A549 (cell line): Measurements from ENCODE around the gene TBC1D22A. TPM values are rescaled to one million over a fixed set of nuclear protein-coding genes. Genes with fewer than 3 reads are reported as not detected.

Experiments used
- ATAC-seq, 2 experiments: fragments of 200-7000 bp in 1 of 2; fragments of >200 bp in 1 of 2; cut with Nextera tagmentation in 1 of 2; cut with Tn5 transposase in 1 of 2; 3 replicates each; pipeline versions ENCODE4 v1.8.0 to v1.9.1; 2018 to 2020; ENCODE audit warnings: mild to moderate bottlenecking in 1 of 2, moderate library complexity in 1 of 2
- CTCF ChIA-PET: fragments of 300-600 bp; sonication (Branson Sonifier 250); formaldehyde crosslinking; extraction: SDS; loops from one replicate; lab custom pipeline; 2021; ENCODE audit warnings: antibody characterized with exemption, inconsistent platforms; lab: Yijun Ruan, JAX
- POLR2A ChIA-PET: fragments of 350-600 bp; formaldehyde crosslinking; extraction: SDS; loops from one replicate; lab custom pipeline; 2021; ENCODE audit warnings: antibody characterized with exemption, inconsistent platforms; lab: Yijun Ruan, JAX
- DNase-seq, 2 experiments: peaks; one replicate each; pipeline versions ENCODE4 v3.0.0 to v3.0.0-alpha.2; 2011 to 2016; ENCODE audit warnings: low read depth in 1 of 2, low spot score in 1 of 2
- FAIRE-seq: peaks from 2 replicates; lab custom pipeline; 2011; peaks lifted over from hg19 to GRCh38; lab: Jason Lieb, UNC
- H3K27ac ChIP-seq, 2 experiments: fragments of >200 bp; sonication (Bioruptor Twin); formaldehyde crosslinking; 3 replicates each; pipeline ENCODE4 v1.5.1; 2016 to 2017
- H3K4me1 ChIP-seq: fragments of >200 bp; sonication (Bioruptor Twin); formaldehyde crosslinking; 3 replicates; pipeline ENCODE4 v1.6.1; 2016
- H3K4me2 ChIP-seq: fragments of >200 bp; sonication (Bioruptor Twin); formaldehyde crosslinking; 3 replicates; pipeline ENCODE4 v1.6.1; 2016
- H3K4me3 ChIP-seq: fragments of >200 bp; sonication (Bioruptor Twin); formaldehyde crosslinking; 3 replicates; pipeline ENCODE4 v1.5.1; 2016
- H3K9me3 ChIP-seq: fragments of >200 bp; sonication (Bioruptor Twin); formaldehyde crosslinking; 3 replicates; pipeline ENCODE4 v1.6.1; 2016
- BHLHE40 ChIP-seq: IDR thresholded peaks from 2 replicates; pipeline ENCODE4 v1.6.1; 2012; ENCODE audit warnings: low read depth, low read length, inconsistent platforms
- CEBPB ChIP-seq, 2 experiments: fragments of >200 bp in 1 of 2; sonication (Bioruptor Twin) in 1 of 2; formaldehyde crosslinking in 1 of 2; IDR thresholded peaks; 2 replicates each; pipeline ENCODE4 v1.6.1; 2012 to 2016
- EHF ChIP-seq: fragments of 250-450 bp; sonication (Bioruptor Pico); IDR thresholded peaks from 2 replicates; pipeline ENCODE4 v1.5.0; 2020; ENCODE audit warnings: mild to moderate bottlenecking
- EP300 ChIP-seq, 2 experiments: fragments of >200 bp; sonication (Bioruptor Twin); formaldehyde crosslinking; IDR thresholded peaks; 2 replicates in 1 of 2; 3 replicates in 1 of 2; pipeline ENCODE4 v1.6.1; 2016 to 2017
- FOSB ChIP-seq: fragments of 250-450 bp; sonication (Bioruptor Pico); IDR thresholded peaks from 2 replicates; pipeline ENCODE4 v1.5.0; 2020; ENCODE audit warnings: mild to moderate bottlenecking, moderate library complexity
- HEYL ChIP-seq: fragments of 250-450 bp; sonication (Bioruptor Pico); IDR thresholded peaks from 2 replicates; pipeline ENCODE4 v1.8.0; 2021; ENCODE audit warnings: mild to moderate bottlenecking, moderate library complexity
- HOXB5 ChIP-seq: fragments of 250-450 bp; sonication (Bioruptor Pico); IDR thresholded peaks from 2 replicates; pipeline ENCODE4 v1.5.0; 2020; ENCODE audit warnings: mild to moderate bottlenecking, moderate library complexity
- NFE2L2 ChIP-seq: fragments of 150-350 bp; conservative IDR thresholded peaks from 2 replicates; pipeline ENCODE4 v1.6.1; 2014; ENCODE audit warnings: low read length
- NPAS2 ChIP-seq: fragments of 250-450 bp; sonication (Bioruptor Pico); IDR thresholded peaks from 2 replicates; pipeline ENCODE4 v1.8.0; 2022; ENCODE audit warnings: mild to moderate bottlenecking, moderate library complexity, borderline replicate concordance
- NR3C1 ChIP-seq: fragments of >200 bp; sonication (Bioruptor Twin); formaldehyde crosslinking; IDR thresholded peaks from 3 replicates; pipeline ENCODE4 v1.6.1; 2017
- POLR2A ChIP-seq: IDR thresholded peaks from 2 replicates; pipeline ENCODE4 v1.6.1; 2012; ENCODE audit warnings: mild to moderate bottlenecking, low read length
- SREBF2 ChIP-seq: fragments of 450-650 bp; IDR thresholded peaks from 2 replicates; pipeline ENCODE4 v1.6.1; 2014; ENCODE audit warnings: mild to moderate bottlenecking, moderate library complexity
- ZFP36 ChIP-seq: fragments of 450-650 bp; IDR thresholded peaks from 2 replicates; pipeline ENCODE4 v1.6.1; 2014; ENCODE audit warnings: borderline replicate concordance; ENCODE audit not compliant: partially characterized antibody
- ZSCAN20 ChIP-seq: fragments of 250-450 bp; sonication (Bioruptor Pico); IDR thresholded peaks from 2 replicates; pipeline ENCODE4 v1.8.0; 2022; ENCODE audit warnings: mild to moderate bottlenecking, moderate library complexity
- WGBS: methylation state at CpG from one replicate; pipeline ENCODE4 v1.1.6; 2017; ENCODE audit errors: missing lambda C conversion rate; 5-methylcytosine and 5-hydroxymethylcytosine counted together
- polyA plus RNA-seq, 4 experiments: library from polyadenylated mRNA; depleted of rRNA in 3 of 4; stranded (reverse); fragments of >200 nt; fragmentation: RNase III in 1 of 4; extraction: RNeasy Plus Mini Kit Qiagen cat#74134 plus additional on column Dnase treatment in 1 of 4; gene quantifications; 2 replicates in 3 of 4; 3 replicates in 1 of 4; pipeline ENCODE4 v1.2.3, GENCODE V29; 2011 to 2017
- TF ChIP-seq, protein P1 (sequence below): fragments of 250-450 bp; sonication (Bioruptor Pico); IDR thresholded peaks from 2 replicates; pipeline ENCODE4 v1.5.0; 2021; ENCODE audit warnings: mild to moderate bottlenecking, moderate library complexity, borderline replicate concordance
- TF ChIP-seq, protein P2 (sequence below): fragments of 150-350 bp; IDR thresholded peaks from 2 replicates; pipeline ENCODE4 v1.6.1; 2014; ENCODE audit warnings: low read depth, mild to moderate bottlenecking, low read length
- TF ChIP-seq, protein P3 (sequence below): fragments of 250-450 bp; sonication (Bioruptor Pico); IDR thresholded peaks from 2 replicates; pipeline ENCODE4 v1.5.0; 2020; ENCODE audit warnings: low read depth, mild to moderate bottlenecking, moderate library complexity
- TF ChIP-seq, protein P4 (sequence below): fragments of >200 bp; sonication (Bioruptor Twin); formaldehyde crosslinking; IDR thresholded peaks from 2 replicates; pipeline ENCODE4 v1.6.1; 2016
- TF ChIP-seq, protein P5 (sequence below): IDR thresholded peaks from 2 replicates; pipeline ENCODE4 v1.6.1; 2012

The TBC1D22A gene
- polyA plus RNA-seq, 2 of the 4 experiments (the other 2 are of a cell fraction), result 8.9 to 10.8 TPM

DNA sequence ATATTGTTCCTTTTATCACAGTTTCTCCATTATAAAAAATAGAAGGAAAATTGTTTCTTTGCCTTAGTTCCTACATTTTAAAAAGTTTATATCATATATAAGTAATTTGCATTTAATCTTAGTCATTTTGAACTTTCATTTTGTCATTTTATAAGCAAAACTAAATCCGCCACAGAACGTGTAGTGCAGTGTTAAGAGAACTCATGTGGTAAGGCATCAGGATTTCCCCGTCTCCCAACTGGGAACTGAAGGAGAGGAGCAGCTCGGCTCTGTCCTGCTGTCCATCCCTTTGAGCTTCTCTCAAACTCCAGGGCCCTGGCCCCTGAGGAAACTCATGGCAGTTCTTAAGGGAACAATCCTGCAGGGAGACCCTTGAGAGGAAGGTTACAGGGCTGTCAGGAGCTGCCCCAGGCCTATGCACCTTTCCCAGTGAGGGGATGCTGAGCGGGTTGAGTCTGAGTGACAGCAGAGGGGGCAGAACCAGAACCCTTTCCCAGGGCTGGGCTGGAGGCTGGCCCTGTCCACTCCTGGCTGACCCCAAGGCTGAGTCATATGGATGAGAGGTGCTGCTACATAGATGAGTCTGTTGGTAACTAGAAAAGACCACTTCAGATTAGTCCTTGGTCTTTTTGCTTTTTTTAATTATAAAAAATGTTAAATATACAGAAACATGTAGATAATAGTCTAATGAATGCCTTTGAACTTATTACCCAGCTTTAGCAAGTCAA, 333.1 kb downstream of the TBC1D22A start:
- Histone ChIP-seq H3K27ac (no peak overlapping the region), H3K4me3 (no peak overlapping the region), H3K4me1 (no peaks in the 10 kb centered on the region)
- ATAC-seq (no peak), FAIRE-seq (no peak), DNase-seq (no peak)
- TF ChIP-seq NPAS2, result no peak
- TF ChIP-seq HEYL (CRISPR knock-in tag), result no peak
- no peak for TF ChIP-seq POLR2A
- TF ChIP-seq, protein P1, sequence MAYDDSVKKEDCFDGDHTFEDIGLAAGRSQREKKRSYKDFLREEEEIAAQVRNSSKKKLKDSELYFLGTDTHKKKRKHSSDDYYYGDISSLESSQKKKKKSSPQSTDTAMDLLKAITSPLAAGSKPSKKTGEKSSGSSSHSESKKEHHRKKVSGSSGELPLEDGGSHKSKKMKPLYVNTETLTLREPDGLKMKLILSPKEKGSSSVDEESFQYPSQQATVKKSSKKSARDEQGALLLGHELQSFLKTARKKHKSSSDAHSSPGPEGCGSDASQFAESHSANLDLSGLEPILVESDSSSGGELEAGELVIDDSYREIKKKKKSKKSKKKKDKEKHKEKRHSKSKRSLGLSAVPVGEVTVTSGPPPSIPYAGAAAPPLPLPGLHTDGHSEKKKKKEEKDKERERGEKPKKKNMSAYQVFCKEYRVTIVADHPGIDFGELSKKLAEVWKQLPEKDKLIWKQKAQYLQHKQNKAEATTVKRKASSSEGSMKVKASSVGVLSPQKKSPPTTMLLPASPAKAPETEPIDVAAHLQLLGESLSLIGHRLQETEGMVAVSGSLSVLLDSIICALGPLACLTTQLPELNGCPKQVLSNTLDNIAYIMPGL (CRISPR knock-in tag), result no peak
- TF ChIP-seq EP300 (IDR thresholded peaks at IDR 0.05), result no peak
- TF ChIP-seq, protein P2, sequence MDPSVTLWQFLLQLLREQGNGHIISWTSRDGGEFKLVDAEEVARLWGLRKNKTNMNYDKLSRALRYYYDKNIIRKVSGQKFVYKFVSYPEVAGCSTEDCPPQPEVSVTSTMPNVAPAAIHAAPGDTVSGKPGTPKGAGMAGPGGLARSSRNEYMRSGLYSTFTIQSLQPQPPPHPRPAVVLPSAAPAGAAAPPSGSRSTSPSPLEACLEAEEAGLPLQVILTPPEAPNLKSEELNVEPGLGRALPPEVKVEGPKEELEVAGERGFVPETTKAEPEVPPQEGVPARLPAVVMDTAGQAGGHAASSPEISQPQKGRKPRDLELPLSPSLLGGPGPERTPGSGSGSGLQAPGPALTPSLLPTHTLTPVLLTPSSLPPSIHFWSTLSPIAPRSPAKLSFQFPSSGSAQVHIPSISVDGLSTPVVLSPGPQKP, result no peak
- TF ChIP-seq ZSCAN20 (CRISPR knock-in tag), result no peak
- TF ChIP-seq, protein P3, sequence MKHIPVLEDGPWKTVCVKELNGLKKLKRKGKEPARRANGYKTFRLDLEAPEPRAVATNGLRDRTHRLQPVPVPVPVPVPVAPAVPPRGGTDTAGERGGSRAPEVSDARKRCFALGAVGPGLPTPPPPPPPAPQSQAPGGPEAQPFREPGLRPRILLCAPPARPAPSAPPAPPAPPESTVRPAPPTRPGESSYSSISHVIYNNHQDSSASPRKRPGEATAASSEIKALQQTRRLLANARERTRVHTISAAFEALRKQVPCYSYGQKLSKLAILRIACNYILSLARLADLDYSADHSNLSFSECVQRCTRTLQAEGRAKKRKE (CRISPR knock-in tag), result no peak
- TF ChIP-seq CEBPB (IDR thresholded peaks at IDR 0.05), result no peak
- no peak for TF ChIP-seq NR3C1
- TF ChIP-seq, protein P4, sequence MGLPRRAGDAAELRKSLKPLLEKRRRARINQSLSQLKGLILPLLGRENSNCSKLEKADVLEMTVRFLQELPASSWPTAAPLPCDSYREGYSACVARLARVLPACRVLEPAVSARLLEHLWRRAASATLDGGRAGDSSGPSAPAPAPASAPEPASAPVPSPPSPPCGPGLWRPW, result no peak
- TF ChIP-seq, protein P5, sequence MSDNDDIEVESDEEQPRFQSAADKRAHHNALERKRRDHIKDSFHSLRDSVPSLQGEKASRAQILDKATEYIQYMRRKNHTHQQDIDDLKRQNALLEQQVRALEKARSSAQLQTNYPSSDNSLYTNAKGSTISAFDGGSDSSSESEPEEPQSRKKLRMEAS, result no peak
- no peak for TF ChIP-seq SREBF2
- TF ChIP-seq HOXB5 (CRISPR knock-in tag), result no peak
- no peak for TF ChIP-seq EHF (CRISPR knock-in tag)
- TF ChIP-seq FOSB (CRISPR knock-in tag), result no peak
- TF ChIP-seq, all 56 proteins: peak for 0
- H3K9me3 ChIP-seq, result no peaks in the 10 kb centered on the region; the same call in 2 of the 3 replicates
- 90% methylated on average over 5 of the region's 5 CpGs for WGBS
- H3K4me2 ChIP-seq, result no peak overlapping the region
- POLR2A ChIA-PET, result no interaction called here
- CTCF ChIA-PET, result interaction anchor here (1.0 kb wide), 1 partner anchor 8 kb away, joined by 3 read pairs; no protein-coding TSS in a partner anchor

DNA sequence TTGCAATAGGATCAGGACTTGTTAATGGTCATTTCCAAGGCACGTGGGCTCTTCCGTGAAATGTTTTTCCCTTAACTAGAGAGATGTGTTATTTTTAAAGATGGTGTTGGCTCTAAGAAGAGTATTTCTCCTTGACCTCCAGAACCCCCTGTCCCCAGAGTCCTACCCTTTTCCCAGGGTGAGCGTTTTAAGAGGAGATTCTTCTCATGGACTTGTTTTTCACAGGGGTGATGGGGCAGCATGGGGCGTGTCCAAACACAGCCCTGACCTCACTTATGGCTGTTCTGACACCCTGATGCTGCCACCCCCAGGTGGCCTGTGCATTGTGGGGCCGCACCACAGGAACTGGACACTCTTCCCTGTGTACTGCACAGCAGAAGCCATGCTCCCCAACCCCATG, 335.7 kb downstream of the TBC1D22A start:
- CTCF ChIA-PET, result no interaction called here

DNA sequence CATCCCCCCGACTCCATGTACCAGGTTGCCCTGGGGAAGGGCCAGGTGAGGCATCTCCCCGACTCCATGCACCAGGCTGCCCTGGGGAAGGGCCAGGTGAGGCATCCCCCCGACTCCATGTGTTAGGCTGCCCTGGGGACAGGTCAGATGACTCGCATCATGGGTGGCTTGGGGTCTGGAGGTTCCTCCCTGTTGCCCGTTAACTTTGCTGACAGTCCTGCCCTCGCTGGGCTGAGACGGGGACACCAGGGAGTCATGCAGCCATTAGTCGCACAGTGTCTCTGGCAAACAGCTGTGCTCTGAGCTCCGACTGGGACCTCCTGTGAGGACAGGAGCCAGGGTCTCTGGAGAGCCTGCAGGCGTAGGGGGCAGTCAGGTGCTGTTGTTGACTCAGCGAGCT, 336.1 kb downstream of the TBC1D22A start:
- ATAC-seq, result no peak
- no peak for DNase-seq
- ChIA-PET POLR2A (no interaction called here), CTCF (no interaction called here)
- H3K4me1 ChIP-seq, result peaks cover 8% of the 10 kb centered on the region; the same call in 2 of the 3 replicates
- no CpG with 5 or more reads among the region's 11 CpGs for WGBS
- H3K4me2 ChIP-seq, result no peak overlapping the region
- TF ChIP-seq BHLHE40, result no peak
- no peak for FAIRE-seq
- no peak overlapping the region for H3K27ac ChIP-seq
- no peak overlapping the region for H3K4me3 ChIP-seq
- no peaks in the 10 kb centered on the region; the same call in 2 of the 3 replicates for H3K9me3 ChIP-seq

More for the DNA sequence above, 335.7 kb downstream of the TBC1D22A start:
- H3K4me2 ChIP-seq, result no peak overlapping the region
- WGBS, result 90% methylated on average over 5 of the region's 5 CpGs
- ATAC-seq, result no peak
- no peak overlapping the region for H3K4me3 ChIP-seq
- no peak overlapping the region for H3K27ac ChIP-seq
- no peak for DNase-seq
- no peak for FAIRE-seq
- TF ChIP-seq BHLHE40, result no peak
- no peak for TF ChIP-seq HEYL (CRISPR knock-in tag)
- TF ChIP-seq NFE2L2, result no peak
- no peak for TF ChIP-seq ZFP36
- POLR2A ChIA-PET, result no interaction called here
- H3K9me3 ChIP-seq, result no peaks in the 10 kb centered on the region; the same call in 2 of the 3 replicates
- H3K4me1 ChIP-seq, result peaks cover 8% of the 10 kb centered on the region; the same call in 2 of the 3 replicates
